ENCODE data around the gene ZBTB12. TPM values are rescaled to one million over a fixed set of nuclear protein-coding genes. Genes with fewer than 3 reads are reported as not detected.

ZBTB12 gene
- total and polyA plus RNA-seq, 10 of the 15 experiments (the other 5 are each of a cell fraction or from before 2014, with no cell fraction given), result 0.81 to 4.5 (median 1.7) TPM; not detected in 4

- 45% methylated on average over 6 of the region's 6 CpGs for WGBS (ENCODE audit: insufficient coverage, insufficient replicate concordance, low lambda C conversion rate, missing lambda C conversion rate)
- Histone ChIP-seq H3K4me3 (no peak overlapping the region), H3K79me2 (ENCODE audit: control insufficient read depth, insufficient read depth, low read length) (no peaks in the 10 kb centered on the region), H3K4me2 (ENCODE audit: control insufficient read depth, insufficient read depth) (no peak overlapping the region), H3K36me3 (ENCODE audit: control insufficient read depth in 2 of 2, insufficient read depth in 2 of 2, low read length in 1 of 2) (no peaks in the 10 kb centered on the region), H3K9me3 (replicated peaks; ENCODE audit: control insufficient read depth, insufficient read depth, low read length) (no peaks in the 10 kb centered on the region), H3K9ac (ENCODE audit: control insufficient read depth, insufficient read depth, low read length) (no peak overlapping the region), H3K27ac (ENCODE audit: control insufficient read depth, insufficient read depth) (no peak overlapping the region), H4K20me1 (ENCODE audit: control insufficient read depth, insufficient read depth) (no peaks in the 10 kb centered on the region), H3K4me1 (ENCODE audit: control insufficient read depth, insufficient read depth, low read length) (peaks cover 9% of the 10 kb centered on the region), H2AFZ (ENCODE audit: control insufficient read depth, low read depth, low read length) (no peak overlapping the region), H3K27me3 (replicated peaks in 1 of 2; ENCODE audit: control insufficient read depth in 2 of 2, insufficient read depth in 2 of 2, low read length in 1 of 2) (no peaks in the 10 kb centered on the region)
- FAIRE-seq, result no peak
- in situ Hi-C loops (cut with MboI) (no loop called here), intact Hi-C loops (cut with micrococcal nuclease; ENCODE audit: unreplicated experiment) (no loop called here)
- ChIA-PET RAD21 (ENCODE audit: unreplicated experiment) (no interaction called here), SMC1A (ENCODE audit: uncharacterized antibody, unreplicated experiment) (no interaction called here), CTCF (no interaction called here), POLR2A (interaction anchor here (0.7 kb wide), 1 partner anchor 201 kb away, joined by 6 read pairs; no protein-coding TSS in a partner anchor)
- no peak for DNase-seq (ENCODE audit: low read depth, low spot score)
- no TSS peak for BruUV-seq (replicated peaks)
- ATAC-seq, result no peak
- TF ChIP-seq ESRRA (IDR thresholded peaks at IDR 0.05; ENCODE audit: low read length) (no peak), SP1 (IDR thresholded peaks at IDR 0.05; ENCODE audit: low read depth, low read length) (no peak), DPF2 (IDR thresholded peaks at IDR 0.05) (no peak), SRF (IDR thresholded peaks at IDR 0.05; ENCODE audit: low read depth in 2 of 2, low read length in 2 of 2) (no peak)
- TF ChIP-seq, protein P1, sequence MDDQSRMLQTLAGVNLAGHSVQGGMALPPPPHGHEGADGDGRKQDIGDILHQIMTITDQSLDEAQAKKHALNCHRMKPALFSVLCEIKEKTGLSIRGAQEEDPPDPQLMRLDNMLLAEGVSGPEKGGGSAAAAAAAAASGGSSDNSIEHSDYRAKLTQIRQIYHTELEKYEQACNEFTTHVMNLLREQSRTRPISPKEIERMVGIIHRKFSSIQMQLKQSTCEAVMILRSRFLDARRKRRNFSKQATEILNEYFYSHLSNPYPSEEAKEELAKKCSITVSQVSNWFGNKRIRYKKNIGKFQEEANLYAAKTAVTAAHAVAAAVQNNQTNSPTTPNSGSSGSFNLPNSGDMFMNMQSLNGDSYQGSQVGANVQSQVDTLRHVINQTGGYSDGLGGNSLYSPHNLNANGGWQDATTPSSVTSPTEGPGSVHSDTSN (IDR thresholded peaks at IDR 0.05; ENCODE audit: insufficient replicate concordance, low read depth, low read length), result no peak
These were observed 13.9 kb upstream of the ZBTB12 start for GRCh38 chr6:31915756-31916155.

DNA sequence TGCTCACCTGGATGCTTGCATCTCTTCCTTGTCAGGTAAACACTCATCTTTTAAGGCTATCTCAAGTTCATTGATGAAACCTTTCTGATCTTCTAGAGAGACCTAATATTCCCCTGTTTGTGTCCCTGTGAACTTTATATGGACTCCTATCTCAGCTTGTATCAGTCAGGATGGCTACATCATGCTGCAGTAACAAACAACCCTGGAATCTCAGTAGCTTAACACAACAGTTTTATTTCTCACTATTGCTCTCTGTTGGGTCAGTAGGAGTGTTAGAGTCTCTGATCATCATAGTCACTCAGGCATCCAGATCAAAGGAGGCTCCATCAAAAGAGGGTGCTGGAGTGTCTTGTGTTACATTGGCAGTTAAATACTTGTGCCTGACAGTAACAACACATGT is 13.5 kb upstream of the ZBTB12 start:
- Histone ChIP-seq H3K4me1 (ENCODE audit: control insufficient read depth, insufficient read depth, low read length) (peaks cover 9% of the 10 kb centered on the region), H2AFZ (ENCODE audit: control insufficient read depth, low read depth, low read length) (no peak overlapping the region), H3K36me3 (ENCODE audit: control insufficient read depth in 2 of 2, insufficient read depth in 2 of 2, low read length in 1 of 2) (no peaks in the 10 kb centered on the region), H4K20me1 (ENCODE audit: control insufficient read depth, insufficient read depth) (no peaks in the 10 kb centered on the region), H3K4me2 (ENCODE audit: control insufficient read depth, insufficient read depth) (no peak overlapping the region), H3K9me3 (replicated peaks; ENCODE audit: control insufficient read depth, insufficient read depth, low read length) (no peaks in the 10 kb centered on the region), H3K9ac (ENCODE audit: control insufficient read depth, insufficient read depth, low read length) (no peak overlapping the region), H3K4me3 (no peak overlapping the region), H3K27ac (ENCODE audit: control insufficient read depth, insufficient read depth) (no peak overlapping the region), H3K27me3 (replicated peaks in 1 of 2; ENCODE audit: control insufficient read depth in 2 of 2, insufficient read depth in 2 of 2, low read length in 1 of 2) (no peaks in the 10 kb centered on the region), H3K79me2 (ENCODE audit: control insufficient read depth, insufficient read depth, low read length) (no peaks in the 10 kb centered on the region)
- ATAC-seq, result no peak
- SMC1A ChIA-PET (ENCODE audit: uncharacterized antibody, unreplicated experiment), result no interaction called here
- intact Hi-C loops (cut with micrococcal nuclease; ENCODE audit: unreplicated experiment), result no loop called here
- no peak for FAIRE-seq
- POLR2A ChIA-PET, result interaction anchor here (0.6 kb wide), 1 partner anchor 170 kb away, joined by 3 read pairs; no protein-coding TSS in a partner anchor
- in situ Hi-C loops (cut with MboI), result no loop called here
- CTCF ChIA-PET, result no interaction called here
- RAD21 ChIA-PET (ENCODE audit: unreplicated experiment), result no interaction called here
- DNase-seq (ENCODE audit: low read depth, low spot score), result no peak
- BruUV-seq (replicated peaks), result no TSS peak
- TF ChIP-seq, protein P2, sequence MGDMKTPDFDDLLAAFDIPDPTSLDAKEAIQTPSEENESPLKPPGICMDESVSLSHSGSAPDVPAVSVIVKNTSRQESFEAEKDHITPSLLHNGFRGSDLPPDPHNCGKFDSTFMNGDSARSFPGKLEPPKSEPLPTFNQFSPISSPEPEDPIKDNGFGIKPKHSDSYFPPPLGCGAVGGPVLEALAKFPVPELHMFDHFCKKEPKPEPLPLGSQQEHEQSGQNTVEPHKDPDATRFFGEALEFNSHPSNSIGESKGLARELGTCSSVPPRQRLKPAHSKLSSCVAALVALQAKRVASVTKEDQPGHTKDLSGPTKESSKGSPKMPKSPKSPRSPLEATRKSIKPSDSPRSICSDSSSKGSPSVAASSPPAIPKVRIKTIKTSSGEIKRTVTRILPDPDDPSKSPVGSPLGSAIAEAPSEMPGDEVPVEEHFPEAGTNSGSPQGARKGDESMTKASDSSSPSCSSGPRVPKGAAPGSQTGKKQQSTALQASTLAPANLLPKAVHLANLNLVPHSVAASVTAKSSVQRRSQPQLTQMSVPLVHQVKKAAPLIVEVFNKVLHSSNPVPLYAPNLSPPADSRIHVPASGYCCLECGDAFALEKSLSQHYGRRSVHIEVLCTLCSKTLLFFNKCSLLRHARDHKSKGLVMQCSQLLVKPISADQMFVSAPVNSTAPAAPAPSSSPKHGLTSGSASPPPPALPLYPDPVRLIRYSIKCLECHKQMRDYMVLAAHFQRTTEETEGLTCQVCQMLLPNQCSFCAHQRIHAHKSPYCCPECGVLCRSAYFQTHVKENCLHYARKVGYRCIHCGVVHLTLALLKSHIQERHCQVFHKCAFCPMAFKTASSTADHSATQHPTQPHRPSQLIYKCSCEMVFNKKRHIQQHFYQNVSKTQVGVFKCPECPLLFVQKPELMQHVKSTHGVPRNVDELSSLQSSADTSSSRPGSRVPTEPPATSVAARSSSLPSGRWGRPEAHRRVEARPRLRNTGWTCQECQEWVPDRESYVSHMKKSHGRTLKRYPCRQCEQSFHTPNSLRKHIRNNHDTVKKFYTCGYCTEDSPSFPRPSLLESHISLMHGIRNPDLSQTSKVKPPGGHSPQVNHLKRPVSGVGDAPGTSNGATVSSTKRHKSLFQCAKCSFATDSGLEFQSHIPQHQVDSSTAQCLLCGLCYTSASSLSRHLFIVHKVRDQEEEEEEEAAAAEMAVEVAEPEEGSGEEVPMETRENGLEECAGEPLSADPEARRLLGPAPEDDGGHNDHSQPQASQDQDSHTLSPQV (IDR thresholded peaks at IDR 0.05), result no peak
- TF ChIP-seq FOXK2 (IDR thresholded peaks at IDR 0.05) (no peak), JUND (IDR thresholded peaks at IDR 0.05; ENCODE audit: low read depth, low read length) (no peak), EZH2 (IDR thresholded peaks at IDR 0.05; ENCODE audit: borderline replicate concordance, control insufficient read depth, low read depth, low read length) (no peak), YY1 (IDR thresholded peaks at IDR 0.05; ENCODE audit: low read depth, low read length) (no peak)
- TF ChIP-seq, protein P3, sequence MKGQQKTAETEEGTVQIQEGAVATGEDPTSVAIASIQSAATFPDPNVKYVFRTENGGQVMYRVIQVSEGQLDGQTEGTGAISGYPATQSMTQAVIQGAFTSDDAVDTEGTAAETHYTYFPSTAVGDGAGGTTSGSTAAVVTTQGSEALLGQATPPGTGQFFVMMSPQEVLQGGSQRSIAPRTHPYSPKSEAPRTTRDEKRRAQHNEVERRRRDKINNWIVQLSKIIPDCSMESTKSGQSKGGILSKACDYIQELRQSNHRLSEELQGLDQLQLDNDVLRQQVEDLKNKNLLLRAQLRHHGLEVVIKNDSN (IDR thresholded peaks at IDR 0.05; ENCODE audit: borderline replicate concordance, extremely low read length, insufficient read depth, low read depth, low read length), result no peak

Measured in GM12878 (cell line).